Left ventricle myocardium inferior (tissue), 1 donor: ENCODE data around the gene TCERG1L. TPM values are rescaled to one million over a fixed set of nuclear protein-coding genes. Genes with fewer than 3 reads are reported as not detected.

Experiments used
- DNase-seq: peaks from one replicate; pipeline ENCODE4 v3.0.0-alpha.2; 2020
- H3K27ac ChIP-seq: fragments of 200-600 bp; replicated peaks from 2 replicates; pipeline ENCODE4 v1.8.0; 2021
- H3K27me3 ChIP-seq: fragments of 200-600 bp; 2 replicates; pipeline ENCODE4 v1.8.0; 2021; ENCODE audit warnings: low read depth
- H3K36me3 ChIP-seq: fragments of 200-600 bp; 2 replicates; pipeline ENCODE4 v1.8.0; 2021
- H3K4me1 ChIP-seq: fragments of 200-600 bp; 2 replicates; pipeline ENCODE4 v1.8.0; 2021
- H3K4me3 ChIP-seq: fragments of 200-600 bp; 2 replicates; pipeline ENCODE4 v1.8.0; 2021; ENCODE audit warnings: mild to moderate bottlenecking, moderate library complexity
- H3K9me3 ChIP-seq: fragments of 200-600 bp; replicated peaks from 2 replicates; pipeline ENCODE4 v1.8.0; 2021
- CTCF ChIP-seq: fragments of 200-600 bp; IDR thresholded peaks from 2 replicates; pipeline ENCODE4 v1.8.0; 2021; ENCODE audit warnings: antibody characterized with exemption, mild to moderate bottlenecking, borderline replicate concordance
- intact Hi-C: fragments of 100-400 bp; cut with micrococcal nuclease; formaldehyde crosslinking; loops from one replicate; pipeline ENCODE4 v1.11.0; 2022
- total RNA-seq: library from RNA; stranded (reverse); fragmentation: NEBNext Ultra II Directional; extraction: Animal tissue kit (Norgen Biotek cat#: 25700); gene quantifications from one replicate; pipeline ENCODE4 v1.2.1, GENCODE V29; 2021
- donor health status: DM: no; HTN: yes; CAD: no; lungs with severe emphysema.

Gene TCERG1L
- total RNA-seq, 1 donor from 2014 or later, result not detected

- Histone ChIP-seq H3K9me3 (no peaks in the 10 kb centered on the region), H3K27ac (no peak overlapping the region), H3K36me3 (no peaks in the 10 kb centered on the region), H3K4me3 (no peak overlapping the region), H3K27me3 (peaks cover 94% of the 10 kb centered on the region), H3K4me1 (no peaks in the 10 kb centered on the region)
- DNase-seq, result no peak
- intact Hi-C loops, result no loop called here
- no peak for TF ChIP-seq CTCF
Measured at GRCh38 chr10:131274883-131275282, 36.6 kb downstream of the TCERG1L start.

- Histone ChIP-seq H3K4me3 (no peak overlapping the region), H3K4me1 (no peaks in the 10 kb centered on the region), H3K36me3 (no peaks in the 10 kb centered on the region), H3K27me3 (peaks cover 94% of the 10 kb centered on the region), H3K9me3 (no peaks in the 10 kb centered on the region), H3K27ac (no peak overlapping the region)
- no peak for DNase-seq
- intact Hi-C loops, result no loop called here
- no peak for TF ChIP-seq CTCF
Measured at GRCh38 chr10:131274133-131274880, 37.2 kb downstream of the TCERG1L start.

- DNase-seq, result no peak
- Histone ChIP-seq H3K4me3 (no peak overlapping the region), H3K9me3 (peaks cover under 1% of the 10 kb centered on the region), H3K36me3 (no peaks in the 10 kb centered on the region), H3K4me1 (no peaks in the 10 kb centered on the region), H3K27ac (no peak overlapping the region), H3K27me3 (peaks cover 94% of the 10 kb centered on the region)
- intact Hi-C loops, result no loop called here
- TF ChIP-seq CTCF, result no peak
Measured at GRCh38 chr10:131273476-131273875, 38.0 kb downstream of the TCERG1L start.

GRCh38 chr10:131272897-131273451 lies 38.5 kb downstream of the TCERG1L start:
- no peak overlapping the region for H3K4me3 ChIP-seq
- intact Hi-C loops, result no loop called here
- DNase-seq, result no peak
- peaks cover 92% of the 10 kb centered on the region for H3K27me3 ChIP-seq
- no peak for TF ChIP-seq CTCF
- peaks cover 6% of the 10 kb centered on the region for H3K9me3 ChIP-seq
- H3K27ac ChIP-seq, result no peak overlapping the region
- no peaks in the 10 kb centered on the region for H3K4me1 ChIP-seq
- H3K36me3 ChIP-seq, result no peaks in the 10 kb centered on the region

- peaks cover 92% of the 10 kb centered on the region for H3K27me3 ChIP-seq
- H3K36me3 ChIP-seq, result no peaks in the 10 kb centered on the region
- H3K27ac ChIP-seq, result no peak overlapping the region
- intact Hi-C loops, result no loop called here
- peaks cover 9% of the 10 kb centered on the region for H3K9me3 ChIP-seq
- H3K4me1 ChIP-seq, result no peaks in the 10 kb centered on the region
- no peak for DNase-seq
- no peak overlapping the region for H3K4me3 ChIP-seq
- no peak for TF ChIP-seq CTCF
Measured at GRCh38 chr10:131271966-131272365, 39.6 kb downstream of the TCERG1L start.
